ENCODE data around the gene SLC1A5.
"Not testable (repeated sequence)": the region's sequence is repeated elsewhere in the genome, so short reads cannot be mapped to it uniquely, and the experiment has no call there.

The SLC1A5 gene

GRCh38 chr19:46768746-46769145, 19.6 kb downstream of the SLC1A5 start:
- not testable (repeated sequence) for DNase-seq (ENCODE audit: low spot score)

- DNase-seq (ENCODE audit: low spot score), result peak; percentile 84
Observed at GRCh38 chr19:46766569-46767317, 21.7 kb downstream of the SLC1A5 start.

- DNase-seq (ENCODE audit: low spot score), result no peak
Observed at GRCh38 chr19:46764817-46765291, 23.5 kb downstream of the SLC1A5 start.

- no peak for DNase-seq (ENCODE audit: low spot score)
Observed at GRCh38 chr19:46762245-46762890, 26.0 kb downstream of the SLC1A5 start.

- DNase-seq (ENCODE audit: low spot score), result no peak
Observed at GRCh38 chr19:46761418-46761831, 27.0 kb downstream of the SLC1A5 start.

GRCh38 chr19:46760897-46761296, 27.5 kb downstream of the SLC1A5 start:
- DNase-seq (ENCODE audit: low spot score), result not testable (repeated sequence)

- DNase-seq (ENCODE audit: low spot score), result no peak
Observed at GRCh38 chr19:46760363-46760762, 28.0 kb downstream of the SLC1A5 start.

- DNase-seq (ENCODE audit: low spot score), result no peak
Observed at GRCh38 chr19:46759817-46760333, 28.5 kb downstream of the SLC1A5 start.

- no peak for DNase-seq (ENCODE audit: low spot score)
Observed at GRCh38 chr19:46759206-46759605, 29.2 kb downstream of the SLC1A5 start.

GRCh38 chr19:46756544-46756888, 31.9 kb downstream of the SLC1A5 start:
- no peak for DNase-seq (ENCODE audit: low spot score)

- DNase-seq (ENCODE audit: low spot score), result no peak
Observed at GRCh38 chr19:46755853-46756543, 32.4 kb downstream of the SLC1A5 start.

- DNase-seq (ENCODE audit: low spot score), result no peak
Observed at GRCh38 chr19:46755077-46755852, 33.1 kb downstream of the SLC1A5 start.

- DNase-seq (ENCODE audit: low spot score), result peak; percentile 93
Observed at GRCh38 chr19:46753420-46754155, 34.8 kb downstream of the SLC1A5 start.

- peak; percentile 84 for DNase-seq (ENCODE audit: low spot score)
Observed at GRCh38 chr19:46748325-46749109, 39.9 kb downstream of the SLC1A5 start.

- DNase-seq (ENCODE audit: low spot score), result peak; percentile 64
Observed at GRCh38 chr19:46746281-46747057, 41.9 kb downstream of the SLC1A5 start, which contains the start of gene STRN4. STRN4 (minus strand) TSS chr19:46746450; CDS start chr19:46746430, 20 bp downstream.

GRCh38 chr19:46745521-46746280, 42.7 kb downstream of the SLC1A5 start, which contains the start of gene FKRP:
FKRP (plus strand) TSS chr19:46746057; CDS start chr19:46755451, 9,394 bp downstream.
- no peak for DNase-seq (ENCODE audit: low spot score)

GRCh38 chr19:46745030-46745429, 43.4 kb downstream of the SLC1A5 start:
- no peak for DNase-seq (ENCODE audit: low spot score)

GRCh38 chr19:46744005-46744691, 44.2 kb downstream of the SLC1A5 start:
- DNase-seq (ENCODE audit: low spot score), result no peak

Data from NAMALWA (cell line).